HS-5 (cell line): ENCODE data around the gene SND1.
"Not testable (repeated sequence)": the region's sequence is repeated elsewhere in the genome, so short reads cannot be mapped to it uniquely, and the experiment has no call there.

Source experiments
- DNase-seq: peaks from one replicate; pipeline ENCODE4 v3.0.0-alpha.2; 2012; ENCODE audit warnings: low read depth

Gene SND1

DNA sequence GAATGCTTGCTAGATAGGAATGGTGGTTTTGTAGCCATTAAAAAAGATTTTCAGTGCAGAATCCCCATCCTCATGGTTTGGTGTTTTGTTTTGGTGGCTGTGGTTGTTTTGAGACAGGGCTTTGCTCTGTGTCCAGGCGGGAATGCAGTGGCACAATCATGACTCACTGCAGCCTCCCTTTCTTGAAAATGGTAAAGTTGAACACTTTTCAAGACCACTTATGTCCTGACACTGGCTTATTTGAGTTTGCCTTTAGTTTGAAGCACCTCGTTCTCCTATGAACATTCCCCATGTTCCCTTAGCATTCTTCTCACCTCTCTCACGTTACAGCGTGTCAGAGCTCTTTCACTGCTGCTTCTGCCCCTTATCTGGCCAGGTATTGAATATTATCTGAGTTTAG is 239.2 kb downstream of the SND1 start:
- no peak for DNase-seq

DNA sequence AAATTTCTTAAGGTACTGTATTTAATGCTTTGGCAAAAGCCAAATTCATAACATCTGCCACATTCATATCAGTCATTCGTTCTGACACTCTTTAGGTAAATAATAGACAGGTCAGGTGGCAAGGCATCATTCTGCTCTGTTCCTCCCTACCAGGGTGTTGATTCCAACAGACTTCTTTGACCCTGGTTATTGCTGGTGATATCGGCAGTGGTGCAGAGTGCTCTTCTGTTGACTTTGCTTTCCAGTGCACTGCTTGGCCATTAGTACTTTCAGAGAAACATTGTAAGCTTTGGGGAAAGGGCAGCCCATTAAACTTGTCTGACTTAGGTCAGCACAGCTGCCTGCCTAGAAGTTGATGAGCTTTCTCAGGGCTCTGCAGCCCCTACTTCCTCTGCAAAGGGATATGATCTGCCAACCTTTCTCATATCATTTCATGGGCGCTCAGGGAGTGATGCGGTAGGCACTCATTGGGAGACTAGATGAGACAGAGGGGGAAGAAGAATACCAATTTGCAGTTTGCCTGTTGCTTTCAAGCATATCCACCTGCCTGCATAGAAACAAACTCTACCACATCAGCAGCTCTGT is 240.0 kb downstream of the SND1 start:
- no peak for DNase-seq

DNA sequence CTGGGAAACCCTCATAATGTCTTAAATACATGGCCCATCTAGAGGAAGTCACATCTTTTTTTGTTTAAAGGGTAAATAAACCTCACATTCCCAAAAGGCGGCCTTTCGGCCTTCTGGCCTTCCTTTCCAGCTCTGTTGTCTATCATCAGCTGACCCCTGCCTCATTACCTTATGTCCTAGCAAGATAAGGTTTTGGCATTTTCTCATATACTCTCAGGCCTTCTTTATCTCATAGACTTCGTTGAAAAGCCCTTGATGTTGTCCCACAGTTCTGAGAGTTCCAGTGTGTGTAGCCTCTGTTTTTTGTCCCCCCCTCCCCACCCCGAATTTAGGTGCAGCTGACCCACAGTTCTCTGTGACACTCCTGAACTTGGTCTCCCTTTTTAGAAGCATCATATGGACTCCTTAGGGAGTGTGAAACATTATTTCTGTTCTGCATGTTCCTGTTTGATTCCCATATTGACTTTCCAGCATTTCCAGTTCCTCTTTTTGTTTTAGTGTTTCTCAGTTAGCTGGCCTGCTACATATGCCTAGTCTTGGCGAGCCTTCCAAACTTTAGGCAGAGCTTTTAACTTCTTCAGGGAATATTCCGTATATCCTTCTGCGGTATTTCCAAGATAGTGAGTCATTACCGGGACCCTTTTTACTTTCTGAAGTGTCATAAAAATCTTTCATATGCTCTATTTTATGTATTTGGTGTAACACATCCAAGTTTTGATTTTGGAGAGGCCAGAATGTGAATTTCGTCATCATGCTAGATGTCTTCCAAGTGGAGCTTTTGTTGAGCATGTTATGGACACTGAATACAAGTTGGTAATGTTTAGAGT is 240.7 kb downstream of the SND1 start:
- DNase-seq, result no peak

DNA sequence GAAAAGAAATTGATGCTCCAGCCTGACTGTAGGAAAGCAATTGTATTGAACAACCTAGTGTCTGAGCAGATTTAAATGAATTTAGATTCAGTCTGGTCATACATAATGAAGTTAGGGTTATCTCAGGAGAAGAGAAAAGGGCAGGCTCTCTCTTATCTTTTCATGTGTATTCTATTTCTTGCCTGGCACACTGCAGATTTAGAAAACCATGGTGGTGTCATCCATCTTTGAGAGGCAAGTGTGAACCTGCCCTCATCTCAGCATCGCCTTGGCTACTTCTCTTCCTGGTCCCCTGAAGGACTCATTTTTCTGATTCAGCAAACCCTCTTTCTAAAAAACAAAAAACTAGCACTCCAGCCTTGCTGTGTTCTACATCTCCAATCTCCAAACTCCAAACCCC is 241.6 kb downstream of the SND1 start:
- DNase-seq, result no peak

DNA sequence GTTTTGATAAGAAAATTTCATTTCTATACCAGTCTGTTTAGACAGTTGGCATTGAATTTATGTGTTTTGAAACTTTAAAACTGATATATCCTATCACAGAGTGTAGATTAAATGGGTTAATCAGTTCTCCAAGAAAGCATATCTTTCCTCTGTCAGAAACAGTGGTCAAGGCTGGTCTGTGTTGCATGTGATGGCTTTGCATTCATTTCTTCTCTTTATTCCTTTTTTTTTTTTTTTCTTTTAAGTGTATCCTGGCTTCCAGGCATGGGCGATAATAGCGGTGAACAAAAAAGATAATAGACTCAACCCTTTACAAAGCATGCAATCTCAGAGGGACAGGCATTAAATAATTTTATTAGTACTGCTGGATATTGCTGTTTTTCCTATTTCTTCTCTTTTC is 242.6 kb downstream of the SND1 start:
- DNase-seq, result no peak

DNA sequence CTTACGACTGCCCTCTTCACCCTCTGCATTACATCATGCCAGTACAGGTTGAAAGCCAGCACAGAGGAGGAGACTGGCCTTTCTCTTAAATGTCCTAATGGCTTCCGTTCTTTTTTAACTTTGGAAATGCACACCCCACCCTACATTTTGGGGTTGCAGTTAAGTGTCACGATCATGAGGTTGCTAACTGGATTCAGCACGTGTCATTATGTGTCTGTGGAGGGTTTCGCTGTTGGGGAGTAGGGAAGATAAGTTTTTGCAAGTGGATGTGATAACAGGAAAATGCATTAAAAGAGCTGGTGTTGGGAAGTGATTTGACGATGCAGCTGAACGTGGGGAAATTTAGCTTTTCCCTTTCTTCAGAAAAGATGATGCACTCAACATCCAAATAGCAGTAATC is 243.4 kb downstream of the SND1 start:
- DNase-seq, result no peak

DNA sequence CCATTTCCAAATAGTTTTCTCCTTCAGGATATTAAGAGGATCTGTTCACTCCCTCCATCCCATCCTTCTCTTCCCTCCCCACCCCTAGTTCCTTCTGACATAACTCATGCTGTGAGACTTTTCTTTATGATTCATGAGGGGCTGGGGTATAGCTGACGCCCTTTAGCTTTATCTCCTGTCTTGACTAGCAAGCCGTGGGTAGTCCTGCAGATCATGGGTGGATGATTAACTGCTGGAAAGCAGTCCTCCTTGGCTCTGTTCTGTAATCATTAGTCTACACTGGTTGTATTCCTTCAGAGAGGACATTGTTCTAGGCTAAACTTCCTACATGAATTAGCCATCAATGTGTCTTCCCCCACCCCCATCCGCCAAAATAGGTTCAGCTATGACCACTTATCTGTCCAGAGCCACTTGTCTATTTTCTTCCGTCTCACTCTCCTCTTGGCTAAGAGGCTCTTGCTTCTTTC is 243.9 kb downstream of the SND1 start:
- no peak for DNase-seq

DNA sequence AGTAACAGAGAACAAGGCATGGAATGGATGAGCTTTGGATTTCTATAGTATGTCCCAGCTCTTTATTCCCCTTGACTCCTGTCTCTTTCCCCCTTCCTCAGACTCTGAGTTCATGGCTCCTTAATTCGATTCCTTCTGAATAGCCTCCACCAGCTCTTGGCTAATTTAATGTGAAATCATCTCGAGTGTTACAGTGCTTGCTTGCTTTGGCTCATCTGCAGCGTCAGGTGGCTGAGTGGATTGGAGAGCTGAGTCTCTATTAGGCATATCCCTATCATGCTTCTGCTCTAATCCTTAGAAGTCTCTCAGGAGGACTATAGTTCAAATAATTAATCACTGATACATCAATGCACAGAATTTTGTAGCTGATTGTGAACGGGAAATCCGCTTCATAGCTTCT is 244.7 kb downstream of the SND1 start:
- no peak for DNase-seq

DNA sequence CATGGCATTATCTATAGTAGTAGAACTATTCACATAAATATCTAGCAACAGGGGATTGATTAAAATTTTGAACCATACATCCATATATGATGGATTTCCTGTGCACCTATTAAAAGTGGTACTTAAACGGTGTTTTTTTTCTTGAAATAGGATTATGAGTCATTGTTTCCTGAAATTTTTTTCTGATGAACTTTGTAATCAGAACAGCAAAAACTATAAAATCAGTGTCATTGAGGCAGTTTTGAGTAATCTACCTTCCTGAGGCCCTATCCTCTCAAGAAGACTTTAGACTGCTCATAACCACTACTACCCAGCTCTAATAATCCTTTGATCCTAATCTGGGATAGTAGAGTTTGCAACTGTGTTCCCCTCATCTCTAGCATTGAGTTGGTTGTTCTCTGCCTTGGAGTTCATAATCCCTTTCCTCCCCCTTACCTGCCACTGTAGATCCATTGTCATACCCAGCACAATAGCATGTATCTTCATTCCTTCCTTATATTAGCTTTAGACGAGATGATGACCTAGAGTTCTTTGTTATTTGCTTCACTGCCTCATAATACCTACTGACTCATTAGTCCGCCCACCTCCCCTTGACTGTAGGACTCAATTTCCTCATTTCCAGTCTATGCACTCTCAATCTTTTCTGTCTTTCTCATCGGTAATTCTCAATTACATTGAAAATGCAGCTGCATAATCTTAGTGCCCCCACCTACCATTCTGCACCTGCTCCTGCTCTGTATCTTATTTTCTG is 245.9 kb downstream of the SND1 start:
- DNase-seq, result no peak

DNA sequence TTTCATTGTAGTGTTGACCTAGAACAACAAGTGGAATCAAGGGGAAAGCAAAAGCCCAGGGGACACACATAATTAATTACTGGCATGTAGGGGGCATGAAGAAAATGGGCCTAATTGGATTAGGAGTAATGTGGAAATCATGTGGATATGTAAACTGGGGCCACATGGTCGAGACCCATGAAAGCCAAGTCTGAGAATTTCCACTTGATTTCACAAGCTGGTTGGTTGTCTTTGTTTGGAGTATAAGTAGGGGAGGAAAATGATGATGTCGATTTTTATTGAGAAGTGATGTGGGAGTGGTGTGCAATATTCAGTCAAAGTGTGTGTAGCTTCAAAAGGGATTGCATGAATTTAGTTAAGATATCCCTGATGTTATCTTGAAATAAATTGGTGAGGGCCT is 247.4 kb downstream of the SND1 start:
- no peak for DNase-seq

DNA sequence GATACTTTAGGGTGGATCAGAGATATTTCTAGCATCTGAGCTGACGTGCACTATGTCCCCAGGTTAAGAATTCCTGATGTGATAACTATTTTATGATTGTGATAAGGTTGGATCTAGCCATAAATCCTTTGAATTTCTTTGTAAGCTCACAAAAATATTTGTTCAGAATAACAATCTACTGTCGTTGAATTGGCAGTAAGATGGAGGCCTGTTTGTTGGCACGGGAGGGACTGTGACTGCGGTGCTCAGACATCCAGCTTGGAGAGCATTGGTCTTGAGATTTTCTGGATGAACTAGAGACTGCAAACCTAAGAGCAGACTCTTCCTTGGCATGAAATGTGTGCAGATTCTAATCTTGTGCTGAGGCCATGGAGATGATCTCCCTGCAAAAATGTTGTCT is 248.1 kb downstream of the SND1 start:
- no peak for DNase-seq

DNA sequence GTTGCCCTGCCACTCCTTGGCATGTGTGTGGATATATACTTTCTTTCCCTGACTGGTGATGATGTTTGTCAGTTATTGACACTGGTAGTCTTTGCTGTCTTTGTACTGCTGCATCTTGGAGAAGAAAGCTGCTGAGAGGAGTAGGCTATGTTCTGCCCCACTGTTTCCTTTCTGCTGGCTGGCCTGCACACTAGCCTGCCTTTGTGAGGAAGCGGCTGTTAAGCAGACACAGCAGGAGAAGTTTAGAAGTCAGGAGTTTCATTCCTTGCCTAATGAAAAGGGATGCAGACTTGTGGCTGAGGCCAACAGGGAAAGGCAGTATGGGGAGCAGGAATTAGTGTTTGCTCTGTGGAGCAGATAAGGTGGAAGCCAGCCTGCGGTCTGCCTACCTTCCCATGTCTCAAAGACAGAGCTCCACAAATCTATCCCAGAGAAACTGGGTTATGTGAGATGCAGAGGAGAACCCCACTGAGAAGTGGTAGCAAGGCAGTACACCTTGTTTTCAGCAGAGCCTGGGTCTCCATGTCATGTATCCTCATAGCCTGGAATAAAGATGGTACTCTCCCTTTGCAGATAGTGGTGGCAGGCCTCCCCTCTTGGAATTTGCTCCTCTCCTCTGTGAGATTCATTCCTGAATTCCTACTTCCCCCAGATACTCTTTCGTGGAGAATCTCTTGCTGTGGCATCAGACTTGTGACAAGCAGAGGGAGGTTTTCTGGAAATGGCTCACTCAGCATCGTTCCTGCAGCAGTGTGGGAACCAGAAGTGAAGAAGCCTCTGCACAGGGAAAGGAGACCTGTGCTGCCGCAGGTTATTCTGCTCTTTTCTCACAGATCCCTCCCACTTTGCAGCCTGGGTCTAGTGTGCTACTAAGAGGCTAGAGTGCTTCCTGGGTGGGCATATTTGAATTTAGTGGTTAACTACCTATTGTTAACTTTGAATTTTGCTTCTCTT is 249.0 kb downstream of the SND1 start:
- no peak for DNase-seq

DNA sequence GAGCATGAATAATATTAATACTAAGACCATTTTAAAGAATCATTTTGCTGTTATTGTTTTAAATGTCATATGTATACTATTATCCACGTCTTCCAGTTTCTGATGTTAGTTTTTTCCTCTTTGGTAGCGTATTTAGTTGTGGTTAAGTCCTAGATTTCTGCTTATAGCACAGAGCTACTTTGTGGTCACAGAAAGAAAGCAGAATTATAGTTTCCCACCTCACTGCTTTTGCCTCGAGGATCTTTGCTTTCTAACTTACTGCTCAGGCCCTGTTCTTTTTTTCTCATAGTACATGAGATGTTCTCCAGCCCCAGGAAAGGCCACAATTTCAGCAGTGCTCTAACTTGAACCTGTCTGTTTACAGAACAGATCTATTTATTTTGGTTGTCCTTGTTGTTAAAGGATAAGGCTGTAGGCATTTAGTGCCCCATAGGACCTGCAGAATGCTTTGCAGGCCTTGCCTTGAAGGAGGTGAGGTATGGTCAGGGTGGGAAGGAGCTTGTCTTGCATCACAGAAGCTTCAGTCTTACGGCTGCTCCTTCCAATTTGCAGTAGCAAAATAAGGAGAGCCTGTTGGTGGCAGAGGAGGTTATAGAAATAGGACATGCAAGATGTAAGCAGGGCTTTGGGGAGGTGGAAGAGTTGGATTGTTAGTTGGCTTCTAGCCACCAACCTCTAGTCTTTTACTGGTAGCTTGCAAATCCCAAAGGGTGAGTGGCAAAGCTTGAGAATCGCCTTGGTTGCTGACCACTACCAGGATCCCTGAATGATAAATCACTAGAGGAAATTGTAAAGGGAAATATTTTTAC is 250.1 kb downstream of the SND1 start:
- DNase-seq, result no peak

DNA sequence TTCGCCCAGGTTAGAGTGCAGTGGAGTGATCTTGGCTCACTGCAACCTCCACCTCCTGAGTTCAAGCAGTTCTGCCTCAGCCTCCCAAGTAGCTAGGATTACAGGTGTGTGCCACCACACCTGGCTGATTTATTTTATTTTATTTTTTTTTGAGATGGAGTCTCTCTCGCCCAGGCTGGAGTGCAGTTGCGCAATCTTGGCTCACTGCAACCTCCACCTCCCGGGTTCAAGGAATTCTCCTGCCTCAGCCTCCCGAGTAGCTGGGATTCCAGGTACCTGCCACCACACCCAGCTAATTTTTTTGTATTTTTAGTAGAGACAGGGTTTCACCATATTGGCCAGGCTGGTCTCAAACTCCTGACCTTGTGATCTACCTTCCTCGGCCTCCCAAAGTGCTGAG is 250.8 kb downstream of the SND1 start:
- DNase-seq, result not testable (repeated sequence)

DNA sequence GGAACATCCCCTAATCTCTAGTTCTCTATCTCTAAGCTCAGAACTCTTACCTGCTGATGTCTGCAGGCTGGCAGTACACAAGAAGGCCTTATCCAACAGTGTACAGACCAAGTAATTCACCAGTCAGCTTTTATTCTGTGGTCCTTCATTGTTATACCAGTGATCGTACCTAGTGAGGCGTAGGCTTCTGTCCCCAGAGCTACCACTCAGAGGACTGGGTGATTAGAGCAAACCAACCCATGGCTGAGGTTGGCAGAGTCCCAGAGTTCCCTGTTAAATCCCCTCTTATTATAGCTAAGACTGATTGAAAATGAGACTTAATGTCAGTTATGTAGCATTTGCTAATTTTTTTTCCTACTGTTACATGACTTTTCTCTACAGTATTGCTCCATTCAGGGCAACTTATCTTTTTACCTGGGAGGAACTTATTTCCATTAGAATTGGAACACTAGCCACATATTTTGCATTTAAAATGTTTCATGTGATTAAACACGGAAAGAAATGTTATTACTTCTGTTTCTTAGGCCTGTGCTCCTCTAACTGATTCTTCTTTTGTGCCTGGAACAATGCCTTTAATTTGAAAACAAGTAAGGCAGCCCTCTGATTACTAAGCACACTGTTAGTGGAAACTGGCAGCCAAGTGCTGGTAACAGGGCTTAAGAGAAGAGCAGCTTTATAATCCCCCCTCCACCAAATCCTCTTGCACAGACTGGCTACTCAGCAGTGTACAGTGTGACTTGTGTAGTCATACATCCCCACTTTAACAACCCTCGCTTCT is 252.1 kb downstream of the SND1 start:
- no peak for DNase-seq

DNA sequence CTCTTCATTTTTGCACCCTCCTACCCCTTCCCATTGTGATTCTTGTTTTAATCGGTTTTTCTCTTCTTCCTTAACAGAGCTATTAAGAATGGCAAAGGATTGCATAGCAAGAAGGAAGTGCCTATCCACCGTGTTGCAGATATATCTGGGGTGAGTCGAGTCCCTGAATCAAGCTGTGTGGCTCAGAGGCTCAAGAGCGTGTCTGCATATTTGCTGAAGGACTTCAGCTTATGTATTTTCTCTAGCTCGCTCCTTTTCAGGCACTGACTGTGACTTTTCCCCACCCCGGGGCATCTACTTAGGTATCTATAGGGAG is 252.6 kb downstream of the SND1 start:
- no peak for DNase-seq

DNA sequence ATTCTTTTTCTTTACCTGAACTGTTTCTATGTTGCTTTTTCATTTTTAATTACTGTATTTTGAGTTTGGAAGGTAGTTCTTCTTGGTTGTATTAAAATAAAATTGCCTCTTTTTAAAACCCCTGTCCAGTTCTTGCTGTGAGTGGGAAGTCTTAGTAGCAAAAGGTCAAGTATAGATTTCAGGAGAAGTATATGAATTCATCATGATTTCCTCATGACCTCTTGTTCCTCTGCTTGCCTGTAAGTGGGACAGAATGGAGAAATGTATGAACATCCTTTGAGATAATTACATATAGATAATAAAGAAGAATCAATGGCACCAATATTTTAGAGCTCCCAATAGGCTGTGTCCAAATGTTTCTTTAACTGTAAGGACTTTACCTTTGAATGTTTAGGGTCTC is 253.0 kb downstream of the SND1 start:
- DNase-seq, result no peak

DNA sequence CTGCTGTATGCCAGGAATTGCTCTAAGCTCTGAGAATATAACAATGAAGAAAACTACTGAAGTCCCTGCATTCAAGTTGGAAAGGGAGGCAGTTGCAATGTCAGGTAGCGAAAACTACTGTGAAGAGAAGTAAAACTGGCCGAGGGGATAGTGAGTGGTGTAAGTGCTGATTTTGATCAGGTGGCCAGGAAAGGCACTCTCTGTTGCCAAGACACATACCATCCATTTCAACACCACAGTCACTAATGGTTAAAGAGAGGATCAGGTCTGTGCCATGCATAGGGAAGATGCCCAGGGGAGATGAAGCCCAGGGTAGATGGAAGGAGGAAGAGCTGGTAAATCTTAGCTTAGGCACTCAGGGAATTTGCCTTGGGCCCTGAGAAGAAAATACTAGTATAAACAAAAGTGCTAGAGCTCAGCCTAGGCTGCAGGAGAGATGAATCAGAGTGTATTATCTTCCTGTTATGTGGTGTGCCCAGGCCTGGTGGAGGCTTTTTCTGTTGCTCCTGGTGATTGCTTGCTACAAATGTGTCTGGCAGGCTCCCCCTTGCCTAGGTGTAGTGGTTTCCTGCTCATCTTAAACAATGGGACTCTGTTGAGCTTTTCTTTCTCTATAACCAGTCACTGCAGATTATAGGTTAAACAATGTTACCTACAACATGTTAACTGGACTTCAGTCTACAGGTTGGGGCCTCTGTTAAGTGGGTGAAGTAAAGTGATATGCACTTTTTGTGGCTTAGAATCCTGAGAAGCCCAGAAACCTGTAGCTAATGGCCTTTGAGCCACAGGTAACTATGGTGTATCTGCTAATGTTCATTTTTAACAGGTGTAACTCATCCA is 253.7 kb downstream of the SND1 start:
- DNase-seq, result no peak
